HG02759 (cell line): ENCODE data around the gene RASGRF2.

Experiments
- ATAC-seq: cut with Tn5 transposase; IDR thresholded peaks from one replicate; pipeline ENCODE4 v1.9.1; 2021; ENCODE audit warnings: mild to moderate bottlenecking, moderate library complexity; ENCODE audit not compliant: unreplicated experiment

RASGRF2 gene

DNA sequence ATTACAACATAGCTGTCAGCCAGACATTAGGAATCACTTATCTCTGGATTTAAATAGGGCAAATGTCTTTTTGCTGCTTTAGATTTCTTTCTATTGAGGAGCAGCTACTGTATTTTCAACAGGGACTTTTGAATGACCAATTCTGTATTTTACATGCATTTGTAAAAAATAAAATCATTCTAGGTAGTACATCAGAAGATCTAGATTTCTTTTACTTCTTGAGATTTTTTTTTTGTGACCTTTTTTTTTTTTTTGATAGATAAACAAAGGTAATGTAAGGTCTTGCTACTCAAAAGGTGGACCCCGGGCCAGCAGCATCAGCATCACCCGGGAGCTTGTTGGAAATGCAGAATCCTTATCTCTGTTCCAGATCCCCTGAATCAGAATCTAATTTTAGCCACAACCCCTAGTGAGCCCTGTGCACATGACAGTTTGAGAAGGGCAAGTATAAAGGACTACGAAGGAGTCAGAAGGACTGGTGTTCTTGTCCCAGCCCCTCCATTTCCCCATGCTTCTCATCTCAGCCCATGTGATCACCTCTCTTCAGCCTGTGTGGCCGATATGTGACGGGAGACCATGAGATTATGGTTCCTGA lies 235.3 kb downstream of the RASGRF2 start:
- no peak for ATAC-seq

DNA sequence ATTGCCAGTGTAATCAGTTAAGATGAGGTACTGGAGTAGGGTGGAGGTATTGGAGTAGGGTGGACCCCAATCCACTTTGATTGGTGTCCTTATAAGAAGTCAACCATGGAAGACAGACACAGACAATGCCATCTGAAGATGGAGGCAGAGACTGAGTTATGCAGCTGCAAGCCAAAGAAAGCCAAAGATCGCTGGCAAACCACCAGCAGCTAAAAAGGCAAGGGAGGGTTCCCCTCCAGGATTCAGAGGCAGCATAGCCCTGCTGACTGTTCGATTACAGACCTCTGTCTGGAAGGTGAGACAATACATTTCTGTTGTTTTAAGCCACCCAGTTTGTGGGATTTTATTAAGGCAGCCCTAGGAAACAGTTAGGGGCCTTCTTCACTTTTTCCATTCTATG lies 242.5 kb downstream of the RASGRF2 start:
- no peak for ATAC-seq

DNA sequence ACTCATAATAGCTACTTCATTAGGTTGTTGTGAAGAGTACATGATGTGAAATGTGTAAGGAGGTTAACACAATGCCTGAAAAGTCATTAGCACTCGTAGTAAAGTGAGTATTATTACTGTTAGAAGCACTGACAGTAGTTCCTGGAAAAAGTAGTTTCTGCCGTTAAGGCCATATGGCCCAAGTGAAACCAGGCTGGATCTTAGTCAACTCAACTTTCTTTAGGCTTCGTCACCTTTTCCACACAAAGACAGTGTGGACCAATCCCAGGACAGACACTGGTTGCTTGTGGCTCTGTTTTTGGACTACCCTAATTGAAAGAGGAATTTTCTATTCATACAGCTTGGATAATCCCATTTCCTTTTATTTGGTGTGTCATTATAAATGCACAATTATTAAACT lies 243.6 kb downstream of the RASGRF2 start:
- no peak for ATAC-seq

DNA sequence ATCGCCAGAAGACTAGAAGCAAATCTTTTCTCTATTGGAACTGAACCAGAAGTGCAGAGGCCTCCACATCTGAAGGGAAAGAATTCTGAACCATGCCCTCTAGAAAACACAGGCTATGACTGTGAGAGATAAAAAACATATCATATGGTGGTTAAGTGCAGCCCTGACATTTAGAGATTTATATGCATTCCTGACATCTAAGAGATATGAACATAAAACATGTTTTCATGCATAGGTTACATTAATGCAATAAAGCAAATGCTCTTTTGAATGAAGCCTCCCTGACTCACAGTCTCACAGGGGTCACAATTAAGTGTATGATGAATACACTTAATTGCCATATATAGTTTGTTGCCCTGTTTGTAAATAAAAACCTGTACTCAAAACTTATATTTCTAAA lies 244.0 kb downstream of the RASGRF2 start:
- ATAC-seq: no peak

DNA sequence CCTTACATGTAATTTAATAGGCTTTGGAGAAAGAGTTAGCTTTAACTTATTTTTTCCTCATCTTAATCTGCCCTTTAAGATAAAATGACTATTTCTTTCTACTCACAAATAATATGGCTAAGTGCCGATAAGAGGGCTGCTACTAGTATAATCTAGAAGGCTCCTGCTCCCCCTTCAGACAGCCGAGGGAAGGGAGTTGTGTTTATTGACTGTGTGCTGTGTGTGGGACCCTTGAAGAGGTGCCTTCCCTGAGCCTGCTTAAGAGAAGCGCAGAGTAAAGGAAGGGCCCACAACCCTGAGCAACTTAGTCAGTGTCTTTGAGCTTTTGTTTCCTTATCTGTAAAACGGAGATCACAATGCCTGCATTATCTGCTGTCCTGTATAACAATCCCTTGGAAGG lies 244.9 kb downstream of the RASGRF2 start:
- ATAC-seq: no peak

DNA sequence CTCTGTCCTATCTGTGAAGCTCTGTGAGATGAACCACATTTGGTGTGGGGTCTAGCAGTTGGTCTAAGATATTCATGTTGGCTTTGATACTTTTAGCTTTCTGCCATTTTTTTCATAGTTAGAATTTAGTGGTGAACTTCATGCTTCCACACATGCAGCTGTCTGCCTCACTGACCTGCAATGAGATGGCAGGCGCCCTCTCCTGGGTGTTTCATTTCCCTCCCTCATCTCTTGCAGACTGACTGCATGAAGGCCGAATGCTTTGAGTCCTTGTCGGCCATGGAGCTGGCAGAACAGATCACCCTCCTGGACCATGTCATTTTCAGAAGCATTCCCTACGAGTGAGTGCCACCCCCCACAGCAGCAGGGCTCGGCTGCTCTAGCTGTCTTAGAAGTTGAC lies 246.8 kb downstream of the RASGRF2 start:
- ATAC-seq: no peak

DNA sequence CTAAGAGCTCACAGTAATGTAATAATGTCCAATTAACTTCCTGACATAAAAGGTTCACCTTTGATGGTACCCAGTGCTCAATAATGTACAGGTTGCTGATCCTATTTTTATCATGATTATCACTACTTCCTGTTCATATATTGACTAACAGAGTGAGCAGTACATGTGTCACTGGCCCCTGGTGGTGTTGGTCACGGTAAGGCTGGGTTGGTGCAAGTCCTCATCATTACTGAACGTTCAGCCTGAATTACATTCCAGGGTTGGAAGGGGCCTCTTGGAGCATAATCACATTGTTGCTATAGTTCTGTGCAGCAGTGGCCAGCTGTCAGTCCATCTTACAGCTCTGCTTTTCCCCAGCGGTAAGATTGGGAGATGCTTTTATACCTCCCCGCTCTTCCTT lies 248.7 kb downstream of the RASGRF2 start:
- ATAC-seq: no peak

DNA sequence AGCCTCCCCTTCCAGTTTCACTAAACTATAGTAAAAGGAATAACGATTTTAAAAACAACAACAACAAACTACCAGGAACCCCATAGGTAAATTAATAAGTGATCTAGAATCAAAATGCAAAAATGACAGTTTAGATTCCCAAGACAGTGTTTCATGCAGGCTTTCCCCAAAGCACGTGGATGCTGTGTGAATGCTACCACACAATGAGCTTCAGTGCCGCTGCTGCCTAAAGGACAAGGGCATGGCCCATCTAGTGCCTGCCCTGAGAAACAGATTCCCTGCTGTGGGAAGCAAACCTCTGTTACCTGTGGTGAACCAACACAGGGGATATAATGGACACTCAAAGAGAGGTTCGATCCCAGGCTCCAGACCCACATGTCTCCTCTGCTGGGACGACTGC lies 249.2 kb downstream of the RASGRF2 start:
- ATAC-seq: no peak

DNA sequence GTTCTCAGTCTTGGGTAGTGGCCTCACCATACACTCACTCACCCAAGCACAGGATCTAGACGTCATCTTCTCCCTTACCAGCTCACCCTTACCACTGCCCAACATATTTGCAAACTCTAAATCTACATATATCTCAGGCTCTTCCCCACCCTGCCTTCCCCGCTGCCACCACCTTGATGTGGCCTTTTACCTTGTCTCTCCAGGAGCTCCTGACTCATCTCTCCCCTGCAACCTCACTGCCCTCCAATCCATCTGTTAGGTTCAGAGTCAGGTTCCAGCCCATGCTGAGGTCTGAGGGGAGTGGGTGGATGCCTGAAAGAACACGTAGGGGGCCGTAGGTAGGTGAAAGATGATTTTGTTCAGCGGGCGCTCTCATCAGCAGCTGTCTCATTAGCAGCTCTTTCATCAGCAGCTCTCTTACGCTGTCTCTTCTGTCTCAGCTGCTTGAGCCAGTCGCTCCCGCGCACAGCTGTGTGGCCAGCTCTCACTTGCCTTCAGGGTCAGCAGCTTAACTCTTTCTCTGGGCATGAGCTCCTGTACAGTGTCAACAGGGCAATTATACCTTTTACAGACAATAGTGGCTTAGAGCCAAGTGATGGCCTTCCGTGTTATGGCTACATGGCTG lies 249.8 kb downstream of the RASGRF2 start:
- no peak for ATAC-seq

DNA sequence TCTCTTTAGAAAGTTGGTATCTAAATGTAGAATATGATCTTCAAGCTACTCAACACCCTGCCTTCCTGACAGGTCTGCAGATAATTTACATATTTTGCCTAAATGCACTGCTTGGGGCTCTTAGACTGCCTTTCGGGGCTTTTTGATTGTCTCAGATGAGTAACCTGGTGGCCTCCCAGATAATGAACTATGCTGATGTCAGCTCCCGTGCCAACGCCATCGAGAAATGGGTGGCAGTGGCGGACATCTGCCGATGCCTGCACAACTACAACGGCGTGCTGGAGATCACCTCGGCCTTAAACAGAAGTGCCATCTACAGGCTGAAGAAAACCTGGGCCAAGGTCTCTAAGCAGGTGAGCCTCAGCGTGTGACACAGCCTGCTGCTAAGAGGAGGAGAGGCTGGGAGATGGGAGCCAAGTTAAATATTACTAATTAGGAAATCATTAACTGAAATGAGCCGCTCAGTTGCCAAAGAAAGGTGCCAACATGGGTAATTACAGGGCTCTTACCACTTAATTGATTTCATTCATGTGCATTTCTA lies 252.1 kb downstream of the RASGRF2 start:
- ATAC-seq: peak; percentile 67

DNA sequence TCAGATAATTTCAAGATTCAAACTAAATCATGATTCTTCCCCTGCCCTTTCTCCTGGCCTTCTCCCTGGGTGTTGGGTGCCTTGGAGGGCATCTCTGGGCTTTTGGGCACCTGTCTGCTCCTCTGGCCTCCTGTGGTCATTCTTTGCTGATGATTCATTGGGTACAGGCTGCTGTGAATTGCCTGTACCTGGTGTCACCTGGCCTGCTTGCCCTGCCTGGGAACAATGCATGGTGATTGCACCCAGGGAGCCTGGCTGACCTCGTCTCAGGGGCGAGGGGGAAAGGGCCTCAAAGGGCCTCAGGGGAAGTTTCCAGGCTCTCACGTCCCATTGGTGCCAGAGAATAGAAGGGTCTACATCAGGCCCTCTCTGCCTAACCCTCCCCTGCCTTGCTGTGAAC lies 252.9 kb downstream of the RASGRF2 start:
- no peak for ATAC-seq

DNA sequence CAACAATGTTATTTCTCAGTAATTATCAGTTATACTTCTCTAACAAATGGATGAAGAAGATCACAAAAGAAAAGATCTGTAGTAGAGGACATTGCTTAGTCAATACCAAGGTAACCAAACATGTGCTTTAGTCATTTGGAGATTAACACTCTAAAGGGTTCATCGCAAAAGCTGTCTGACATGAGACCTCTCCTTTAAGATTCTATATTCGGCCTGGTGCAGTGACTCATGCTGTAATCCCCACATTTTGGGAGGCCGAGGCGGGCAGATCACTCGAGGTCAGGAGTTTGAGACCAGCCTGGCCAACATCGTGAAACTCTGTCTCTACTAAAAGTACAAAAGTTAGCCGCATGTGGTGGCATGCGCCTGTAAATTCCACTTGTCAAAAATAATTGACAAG lies 254.7 kb downstream of the RASGRF2 start:
- no peak for ATAC-seq

DNA sequence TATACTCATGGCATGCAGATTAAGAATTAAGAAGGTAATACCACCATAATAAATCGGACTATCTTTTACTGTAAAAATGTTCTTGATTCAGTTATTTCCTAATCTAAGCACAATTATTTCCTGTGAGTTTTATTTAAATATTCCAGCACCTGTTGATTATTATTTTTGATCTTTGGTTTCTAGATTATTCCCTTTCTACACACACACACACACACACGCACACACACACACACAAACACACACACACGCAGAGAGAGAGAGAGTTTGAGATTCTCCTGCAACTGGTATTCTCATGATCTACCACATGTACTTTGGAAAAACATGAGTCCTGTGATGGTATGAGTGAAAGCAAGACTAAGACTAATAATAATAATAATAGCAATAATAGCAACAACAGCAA lies 256.0 kb downstream of the RASGRF2 start:
- ATAC-seq: no peak

DNA sequence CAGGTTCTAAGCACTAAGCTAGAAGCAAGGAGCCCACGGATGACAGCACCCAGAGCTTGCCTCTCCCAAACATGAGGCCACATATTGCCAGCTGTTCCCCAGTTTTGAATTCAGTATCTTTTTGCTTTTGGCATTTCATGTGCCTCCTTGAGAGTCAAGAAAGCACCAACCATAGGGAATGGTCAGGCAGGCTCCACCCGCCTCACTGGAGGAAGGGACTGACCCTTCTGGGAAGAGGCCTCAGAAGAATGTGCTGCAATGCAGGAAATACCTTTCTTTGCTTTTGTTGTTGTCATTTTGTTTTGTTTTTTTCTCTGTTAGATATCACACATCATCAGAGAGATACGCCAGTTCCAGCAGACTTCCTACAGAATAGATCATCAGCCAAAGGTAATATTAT lies 259.2 kb downstream of the RASGRF2 start:
- ATAC-seq: no peak

DNA sequence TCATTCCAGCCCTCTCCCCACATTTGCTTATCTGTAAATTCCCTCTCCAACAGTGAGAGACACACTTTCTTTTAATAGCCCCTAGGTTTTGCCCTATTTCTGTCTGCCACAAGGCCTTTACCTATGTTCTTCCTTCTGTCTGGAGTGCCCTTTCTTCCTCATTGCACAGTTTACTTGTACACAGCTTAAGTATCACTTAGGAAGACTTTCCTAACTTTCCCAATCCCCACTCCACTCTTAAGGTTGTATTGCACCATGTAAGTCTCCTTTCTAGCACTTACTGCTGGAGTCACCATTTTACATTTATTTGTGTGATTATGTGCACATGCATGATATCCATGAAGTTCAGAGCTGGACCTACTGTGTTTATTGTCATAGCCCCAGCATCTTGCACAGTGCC lies 262.1 kb downstream of the RASGRF2 start:
- no peak for ATAC-seq

DNA sequence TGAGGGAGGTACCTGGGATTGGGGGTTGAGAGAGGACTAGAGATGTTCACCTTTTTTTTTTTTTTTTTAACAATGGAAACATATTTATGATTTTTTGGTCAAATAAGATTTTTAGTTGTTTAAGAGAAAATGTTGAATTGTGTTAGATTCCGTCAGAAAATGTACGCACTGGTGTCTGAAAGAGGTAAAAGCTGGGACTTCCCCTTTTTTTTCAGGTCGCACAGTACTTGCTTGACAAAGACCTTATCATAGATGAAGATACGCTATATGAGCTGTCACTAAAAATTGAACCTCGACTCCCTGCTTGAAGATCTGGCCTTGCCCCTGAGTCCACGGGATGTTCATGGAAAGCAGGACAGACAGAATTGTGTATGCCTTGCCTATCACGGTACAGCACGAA lies 265.3 kb downstream of the RASGRF2 start:
- no peak for ATAC-seq

DNA sequence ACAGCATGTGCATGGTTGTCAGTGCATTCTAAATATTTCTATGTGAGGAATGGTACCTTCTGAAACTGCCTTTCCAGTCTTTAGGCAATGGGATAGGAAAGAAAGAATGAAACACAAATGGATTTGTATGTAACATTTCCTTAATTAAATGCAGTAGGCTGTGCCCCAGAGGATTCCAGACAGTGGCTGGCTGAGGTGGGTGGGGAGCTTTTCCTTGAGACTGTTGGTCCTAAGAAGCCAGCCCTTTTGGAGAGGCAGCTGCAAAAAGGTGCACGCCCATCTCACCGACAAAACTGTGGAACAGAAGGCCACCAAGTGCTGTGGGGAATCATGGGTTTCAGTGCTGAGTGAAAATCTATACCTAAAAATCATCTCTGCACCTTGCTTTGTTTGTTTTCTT lies 266.1 kb downstream of the RASGRF2 start:
- no peak for ATAC-seq

DNA sequence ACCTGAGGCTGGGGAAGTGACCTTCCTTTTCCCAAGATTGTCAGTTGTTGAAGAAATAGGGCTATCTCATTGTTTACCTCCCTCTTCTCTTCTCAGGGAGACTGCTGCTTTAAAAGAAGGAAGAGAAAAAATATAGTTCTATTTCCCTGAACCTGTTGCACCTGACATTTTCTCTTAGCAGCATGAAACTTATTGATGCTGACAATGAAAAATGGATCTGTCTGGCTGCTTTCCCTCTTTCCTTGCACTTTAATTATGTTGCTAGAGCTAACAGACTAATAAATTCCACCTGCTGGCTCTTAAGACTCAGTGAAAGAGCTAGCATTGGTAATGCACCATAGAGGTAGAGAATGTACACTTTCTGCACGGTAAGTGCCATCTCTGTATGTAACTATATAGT lies 266.8 kb downstream of the RASGRF2 start:
- ATAC-seq: no peak

DNA sequence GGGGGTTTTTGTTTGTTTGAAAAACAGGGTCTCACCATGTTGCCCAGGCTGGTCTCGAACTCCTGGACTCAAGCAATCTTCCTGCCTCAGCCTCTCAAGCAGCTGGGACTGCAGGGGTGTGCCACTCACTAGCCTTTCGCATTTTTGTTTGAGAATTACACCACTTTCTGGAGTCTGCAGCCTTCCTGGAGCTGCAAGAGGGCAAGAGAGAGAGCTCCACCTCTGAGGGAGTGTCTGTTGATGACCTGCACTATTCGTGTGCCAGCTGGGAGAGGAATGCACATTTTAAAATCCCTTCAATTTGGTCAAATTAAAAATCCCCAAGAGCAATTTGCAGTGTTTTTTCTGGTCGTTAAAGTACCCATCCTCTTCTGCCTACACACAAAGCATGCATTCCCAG lies 267.9 kb downstream of the RASGRF2 start:
- no peak for ATAC-seq

DNA sequence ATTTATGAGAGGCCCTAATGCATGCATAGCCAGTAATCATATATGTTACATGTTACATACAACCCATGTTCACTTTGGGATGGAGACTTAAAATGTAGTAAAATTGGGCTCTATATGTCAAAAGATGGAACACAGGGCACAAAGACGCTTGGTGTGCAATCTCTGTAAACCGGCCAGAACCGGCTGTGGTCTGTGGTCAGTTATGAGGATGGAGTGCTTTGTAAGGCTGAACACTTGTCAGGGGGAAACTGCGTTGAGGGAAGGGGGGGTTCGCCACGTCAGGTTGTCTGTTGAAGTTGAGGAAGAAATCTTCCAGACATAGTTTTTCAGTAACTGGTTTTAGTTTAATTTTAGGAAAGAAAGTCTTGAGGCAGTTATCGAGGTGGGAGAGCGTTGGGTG lies 270.3 kb downstream of the RASGRF2 start:
- no peak for ATAC-seq

DNA sequence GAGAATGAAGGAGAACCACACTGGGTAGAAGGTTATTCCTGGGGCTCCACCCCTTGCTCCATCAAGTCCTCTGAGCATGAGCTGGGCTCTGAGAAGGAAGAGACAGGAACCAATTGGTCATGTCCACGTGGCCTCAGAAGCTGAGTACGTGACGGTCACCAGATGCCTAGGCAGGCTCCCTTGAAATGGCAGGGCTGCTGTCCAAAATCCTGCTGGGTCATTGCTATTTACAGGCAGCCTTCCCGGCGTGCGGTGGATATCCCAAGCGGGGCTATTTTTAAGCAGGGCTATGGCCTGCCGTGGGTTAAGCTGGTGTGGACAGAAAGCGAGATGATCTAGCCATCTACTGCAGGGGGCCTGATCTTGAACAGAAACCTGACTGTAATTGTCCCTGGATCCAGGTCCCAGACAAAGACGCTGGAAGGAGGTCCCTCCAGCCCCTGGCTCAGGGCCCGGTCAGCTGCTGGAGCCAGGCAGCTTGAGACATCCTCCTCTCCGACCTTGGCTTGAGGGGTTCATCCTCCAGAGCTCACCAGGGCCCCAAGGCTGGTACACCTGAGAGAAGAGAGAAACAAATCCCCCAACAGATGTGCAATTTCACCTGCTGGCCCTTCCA lies 272.4 kb downstream of the RASGRF2 start:
- ATAC-seq: no peak

DNA sequence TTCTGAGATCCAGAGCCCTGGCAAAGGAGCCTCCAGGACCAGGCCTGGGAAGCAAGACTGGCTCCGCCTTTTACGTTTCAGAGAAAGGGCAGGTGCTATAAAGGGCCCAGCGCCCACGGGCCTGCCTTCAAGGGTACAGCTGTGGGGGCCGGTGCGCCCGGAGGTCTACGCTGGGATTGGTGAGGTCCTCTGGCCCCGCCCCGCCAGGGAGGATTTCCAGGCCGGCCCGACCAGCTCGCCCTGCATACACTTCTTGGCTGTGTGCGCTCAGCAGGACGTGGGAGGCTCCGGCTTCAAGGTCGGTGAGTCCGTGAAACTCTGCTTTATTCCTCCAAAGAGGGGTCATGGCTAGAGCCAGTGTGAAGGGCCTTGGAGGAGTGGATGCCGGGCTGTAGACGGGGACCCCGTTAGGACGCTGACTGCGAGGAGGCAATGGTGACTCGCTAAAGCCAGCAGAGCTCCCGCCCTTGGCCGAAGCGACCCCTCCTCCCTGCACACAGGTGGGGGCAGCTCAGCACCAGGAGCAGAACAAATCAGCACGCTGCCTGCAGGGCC lies 273.0 kb downstream of the RASGRF2 start, which contains the start of gene CKMT2:
Gene CKMT2, plus strand, starts transcription at position 243 of the 555 bp plus-strand sequence. CDS start 17,811 bp downstream, outside the sequence.
- ATAC-seq: no peak
